Testis (tissue), 2 donors: Measurements from ENCODE around the gene PCSK6.

Experiments
- CTCF ChIP-seq, 3 experiments: fragments of 450-650 bp in 2 of 3; fragments of 200-600 bp in 1 of 3; sonication (generic) in 1 of 3; IDR thresholded peaks; one replicate each; pipeline ENCODE4 v1.5.1; 2016 to 2019; ENCODE audit warnings: antibody characterized with exemption in 3 of 3, mild to moderate bottlenecking in 2 of 3, moderate library complexity in 1 of 3
- POLR2A ChIP-seq: fragments of 450-650 bp; IDR thresholded peaks from one replicate; pipeline ENCODE4 v1.6.1; 2017; ENCODE audit warnings: antibody characterized with exemption, mild to moderate bottlenecking, moderate library complexity

GRCh38 chr15:101434032-101434920 lies 55.2 kb downstream of the PCSK6 start:
- TF ChIP-seq CTCF (IDR thresholded peaks at IDR 0.05) (no peak), POLR2A (no peak)
